Inferior parietal cortex (tissue), 1 donor: Measurements from ENCODE around the gene SPDYA.
A peak's percentile ranks its signal among the peaks of the same experiment; 100 is the strongest.
"Not testable (repeated sequence)": the region's sequence is repeated elsewhere in the genome, so short reads cannot be mapped to it uniquely, and the experiment has no call there.

ENCODE experiments used
- DNase-seq: peaks from one replicate; pipeline ENCODE4 v3.0.0-alpha.2; 2016; ENCODE audit errors: extremely low spot score

Gene SPDYA

DNA sequence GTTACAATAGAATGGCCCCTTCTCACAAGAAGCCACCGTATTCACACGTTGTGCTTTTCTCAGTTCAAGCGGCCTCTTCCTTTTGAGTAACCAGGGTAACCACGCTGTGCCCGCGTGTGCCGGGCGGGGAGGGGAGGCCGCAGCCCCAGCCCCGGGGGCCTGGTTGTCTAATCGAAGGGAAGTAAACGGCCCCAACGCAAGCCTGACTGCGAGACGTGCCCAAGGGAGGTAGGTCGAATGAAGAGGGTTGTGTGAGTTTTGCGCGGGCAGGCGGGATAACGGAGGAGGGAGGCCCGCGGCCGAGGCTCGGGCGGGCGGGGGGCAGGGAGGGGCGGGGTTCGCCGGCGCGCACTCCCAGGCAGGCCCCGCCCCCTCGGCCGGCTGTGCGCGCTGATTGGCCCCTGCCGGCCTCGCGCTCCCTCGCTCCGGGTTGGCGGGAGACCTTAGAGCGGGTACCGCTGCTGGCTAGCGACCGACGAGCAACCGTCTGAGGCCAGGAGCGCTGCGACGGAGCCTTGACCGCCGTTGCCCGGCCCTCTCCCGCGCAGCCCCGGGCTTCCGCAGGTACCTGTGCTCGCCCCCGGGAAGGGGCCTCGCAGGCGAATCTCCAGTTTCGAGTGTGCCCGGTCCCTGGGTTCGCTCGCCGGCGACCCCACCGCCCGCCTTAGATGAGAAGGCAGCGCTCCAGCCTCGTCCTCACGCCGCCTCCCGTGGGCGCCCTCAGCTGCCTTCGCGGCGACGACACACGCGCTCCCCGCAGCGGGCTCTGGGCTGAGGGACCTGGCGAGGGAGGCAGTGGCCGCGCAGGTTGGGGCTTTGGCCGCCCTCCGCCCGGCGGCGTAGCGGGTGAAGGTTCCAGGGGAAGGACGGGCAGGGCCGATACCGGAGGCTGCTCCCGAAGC lies at the start of gene SPDYA:
SPDYA (plus strand) TSS at position 451 of the 902 bp plus-strand sequence. CDS start 5,181 bp downstream, outside the sequence.
- no peak for DNase-seq

DNA sequence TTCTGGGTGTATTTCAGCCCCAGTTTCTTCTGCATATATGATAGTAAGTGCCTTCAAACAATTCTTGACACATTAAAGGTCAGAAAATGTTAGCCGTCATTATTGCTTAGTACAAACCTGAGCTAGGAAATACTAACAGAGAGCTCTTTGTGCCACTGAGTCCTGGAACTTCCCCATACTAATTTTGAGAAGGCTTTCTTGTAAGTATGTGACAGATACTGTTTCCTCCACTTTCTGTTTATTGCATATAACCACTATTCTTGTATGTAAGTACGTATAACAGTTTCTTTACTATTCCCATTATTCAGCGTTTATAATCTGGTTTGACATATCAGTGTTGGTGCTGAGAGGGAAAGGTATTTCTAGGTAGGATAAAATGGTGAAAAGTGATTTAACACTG lies 49.2 kb upstream of the SPDYA start:
- no peak for DNase-seq

DNA sequence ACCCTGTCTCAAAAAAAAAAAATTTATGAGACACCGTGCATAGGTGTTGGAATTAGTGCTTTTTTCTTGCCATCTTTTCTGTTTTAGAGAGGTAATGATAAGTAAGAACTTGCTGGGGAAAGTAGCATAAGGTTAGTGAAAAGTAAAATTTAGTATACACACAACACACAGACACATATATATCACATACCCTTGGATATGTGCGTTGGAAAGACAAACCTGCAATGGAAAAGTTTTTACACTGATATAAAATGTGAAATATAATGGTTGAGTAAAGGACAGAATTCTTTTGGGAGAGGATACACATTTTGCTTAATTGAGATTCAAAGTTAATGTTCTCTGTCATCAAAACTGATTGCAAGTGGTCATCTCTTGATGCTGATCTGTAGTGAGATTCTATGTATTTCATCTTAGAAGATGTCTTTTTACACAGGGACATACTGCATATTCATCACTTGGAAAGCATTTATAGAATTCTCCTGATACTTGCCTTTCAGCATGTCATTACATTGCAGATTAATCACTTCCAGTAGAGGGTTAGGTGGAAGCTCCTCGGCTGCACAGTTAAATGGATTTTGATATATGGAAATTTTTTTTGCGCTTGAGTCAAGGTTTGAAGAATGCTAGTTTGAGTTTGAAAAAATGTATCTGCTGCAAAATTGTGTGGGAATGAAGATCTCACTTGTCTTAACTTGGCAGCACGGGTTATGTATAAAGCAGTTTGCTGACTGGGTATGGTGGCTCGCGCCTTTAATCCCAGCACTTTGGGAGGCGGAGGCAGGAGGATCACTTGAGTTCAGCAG lies 45.5 kb upstream of the SPDYA start:
- no peak for DNase-seq

DNA sequence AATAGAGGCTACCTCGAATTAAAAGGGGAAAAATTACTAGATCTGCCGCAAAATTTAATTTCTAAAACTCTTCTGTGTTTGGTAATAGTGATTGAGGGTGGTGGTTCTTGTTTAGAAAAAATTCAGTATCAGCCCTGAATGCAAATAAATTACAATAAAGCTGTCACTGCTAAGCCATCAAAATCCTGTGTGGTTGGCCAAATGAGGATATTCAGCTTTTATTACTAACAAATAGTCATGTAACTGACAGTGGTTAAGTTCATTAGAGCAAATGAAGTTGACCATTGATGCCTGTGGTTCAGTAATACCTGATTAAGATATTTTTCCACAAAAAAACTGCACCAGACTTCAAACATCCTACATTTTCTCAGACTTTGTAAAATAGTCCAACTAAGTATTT lies 44.6 kb upstream of the SPDYA start:
- no peak for DNase-seq

DNA sequence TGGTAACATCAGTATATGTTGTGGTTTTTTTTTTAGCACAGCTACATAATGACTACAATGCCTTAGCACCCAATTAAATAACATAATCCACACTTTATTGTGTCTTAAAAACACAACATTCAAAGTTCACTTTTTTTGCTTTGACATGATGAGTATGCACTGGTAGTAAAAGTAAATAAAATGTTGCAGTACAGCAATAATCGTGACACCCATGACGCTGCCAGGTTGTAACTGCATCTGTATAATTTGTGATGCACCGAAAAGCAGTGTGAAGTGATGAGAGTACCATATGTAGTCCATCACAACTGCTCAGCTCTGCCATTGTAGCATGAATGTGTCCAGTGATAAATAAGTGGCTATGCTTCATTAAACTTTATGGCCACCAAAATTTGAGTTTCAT lies 43.3 kb upstream of the SPDYA start:
- no peak for DNase-seq

DNA sequence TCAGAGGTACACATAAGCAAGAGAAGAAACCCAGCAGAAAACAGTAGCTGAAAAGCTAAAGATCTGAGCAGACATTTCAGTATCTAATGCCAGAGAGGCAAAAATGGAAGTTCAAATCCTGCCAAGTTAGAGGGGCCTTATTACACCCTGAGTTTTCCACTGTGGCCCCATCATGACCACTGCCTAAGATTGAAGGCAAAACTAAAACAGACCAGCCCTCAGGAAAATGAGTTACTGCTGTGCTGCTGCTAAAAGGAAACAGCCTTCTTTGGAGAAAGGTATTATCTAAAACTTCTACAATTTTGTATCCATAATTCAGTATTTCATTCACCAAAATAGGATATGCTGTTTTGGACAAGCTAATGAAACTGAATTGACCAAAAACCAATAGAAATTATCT lies 42.2 kb upstream of the SPDYA start:
- DNase-seq: no peak

DNA sequence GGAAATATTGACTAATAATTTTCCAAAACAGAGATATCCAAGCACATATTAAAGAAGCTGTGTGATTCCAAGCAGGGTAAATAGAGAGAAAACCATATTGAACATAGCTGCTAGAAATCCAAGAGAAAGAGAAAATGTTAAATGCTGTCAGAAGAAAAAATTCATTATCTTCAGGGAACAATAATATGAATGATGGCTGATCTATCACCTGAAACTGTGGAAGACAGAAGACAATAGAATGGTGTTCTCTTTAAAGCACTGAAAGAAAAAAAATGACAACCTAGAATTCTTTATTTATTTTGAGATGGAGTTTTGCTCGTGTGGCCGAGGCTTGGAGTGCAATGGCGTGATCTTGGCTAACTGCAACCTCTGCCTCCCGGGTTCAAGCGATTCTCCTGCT lies 41.7 kb upstream of the SPDYA start:
- no peak for DNase-seq

DNA sequence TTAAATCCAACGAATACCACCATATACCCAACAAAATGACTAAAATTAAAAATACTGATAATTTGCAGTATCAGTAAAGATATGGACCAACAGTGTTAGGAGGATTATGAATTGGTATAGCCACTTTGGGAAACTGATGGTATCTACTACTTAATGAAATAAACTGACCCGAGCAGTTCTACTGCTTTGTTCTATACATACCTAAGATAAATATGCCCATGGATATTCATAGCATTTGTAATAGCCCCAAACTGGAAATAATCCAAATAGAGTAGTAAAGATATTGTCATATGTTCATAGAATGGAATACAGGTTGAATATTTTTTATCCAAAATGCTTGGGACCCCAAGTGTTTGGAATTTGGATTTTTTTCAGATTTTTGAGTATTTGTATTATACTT lies 38.3 kb upstream of the SPDYA start:
- DNase-seq: no peak

DNA sequence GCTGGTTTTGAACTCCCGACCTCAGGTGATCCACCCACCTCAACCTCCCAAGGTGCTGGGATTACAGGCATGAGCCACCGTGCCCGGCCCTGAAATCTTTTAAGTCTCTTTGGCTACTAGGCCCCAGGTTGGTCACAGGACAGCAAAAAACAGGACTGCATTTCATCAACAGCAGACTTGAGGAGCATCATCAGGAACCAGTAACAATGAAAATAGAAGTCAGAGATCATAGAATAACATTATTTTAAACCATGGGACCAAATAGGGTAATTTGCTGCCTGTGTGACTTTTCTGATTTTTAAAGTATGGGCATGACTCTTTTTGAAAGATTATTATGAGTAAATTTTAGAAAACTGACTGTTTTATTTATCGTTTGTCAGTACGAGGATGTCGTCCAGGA lies 34.2 kb upstream of the SPDYA start:
- no peak for DNase-seq

DNA sequence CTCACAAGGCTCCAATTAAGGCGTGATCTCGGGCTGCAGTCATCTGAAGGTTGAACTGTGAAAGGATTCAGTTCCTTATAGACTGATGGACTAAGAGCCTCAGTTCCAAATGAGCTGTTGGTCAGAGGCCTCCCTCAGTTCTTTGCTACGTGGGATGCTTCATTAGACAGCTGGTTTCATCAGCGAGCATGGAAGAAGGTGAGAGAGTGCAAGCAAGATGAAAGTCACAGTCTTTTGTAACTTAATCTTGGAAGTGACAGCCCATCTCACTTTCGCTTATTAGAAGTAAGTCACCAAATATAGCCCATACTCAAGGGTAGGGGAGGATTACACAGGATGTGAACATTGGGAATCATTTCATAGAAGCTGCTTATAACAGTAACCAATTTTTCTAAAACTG lies 32.2 kb upstream of the SPDYA start:
- DNase-seq: no peak

DNA sequence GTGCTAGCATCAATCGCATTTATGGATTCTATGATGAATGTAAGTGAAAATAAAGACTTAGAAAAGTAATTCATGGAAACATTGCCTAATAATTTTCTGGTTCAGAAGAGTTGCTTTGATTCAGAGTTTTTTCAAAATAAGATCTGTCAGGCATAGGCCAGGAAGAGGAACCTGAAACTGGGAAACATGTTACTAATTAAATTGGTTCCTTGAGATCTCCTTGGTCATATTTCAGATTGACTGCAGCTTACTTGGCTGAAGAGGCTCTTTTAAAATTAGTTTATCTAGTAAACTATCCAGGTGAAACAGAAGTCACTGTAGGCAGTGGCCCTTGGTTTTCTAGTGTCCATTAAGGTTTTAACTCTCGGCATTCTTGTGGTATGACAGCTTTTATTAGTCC lies 31.6 kb upstream of the SPDYA start:
- no peak for DNase-seq

DNA sequence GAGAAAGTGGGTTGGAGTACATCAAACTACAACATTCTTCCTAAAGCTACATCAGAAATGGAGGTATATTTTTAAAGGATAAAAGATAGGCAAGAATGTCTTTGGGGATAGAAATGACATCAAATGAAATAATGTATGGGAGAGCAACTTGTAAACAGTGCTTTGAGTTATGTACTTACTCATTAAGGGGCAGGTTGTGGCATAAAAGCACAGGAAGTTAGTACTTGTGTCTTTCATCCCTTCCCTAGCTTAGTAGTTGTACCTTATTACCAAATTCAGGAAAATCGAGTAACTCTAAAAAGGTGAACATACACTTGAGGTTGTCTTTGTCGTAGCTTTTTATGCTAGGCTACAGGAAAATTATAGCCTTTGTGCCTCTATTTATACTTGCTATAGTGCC lies 30.1 kb upstream of the SPDYA start:
- DNase-seq: no peak

DNA sequence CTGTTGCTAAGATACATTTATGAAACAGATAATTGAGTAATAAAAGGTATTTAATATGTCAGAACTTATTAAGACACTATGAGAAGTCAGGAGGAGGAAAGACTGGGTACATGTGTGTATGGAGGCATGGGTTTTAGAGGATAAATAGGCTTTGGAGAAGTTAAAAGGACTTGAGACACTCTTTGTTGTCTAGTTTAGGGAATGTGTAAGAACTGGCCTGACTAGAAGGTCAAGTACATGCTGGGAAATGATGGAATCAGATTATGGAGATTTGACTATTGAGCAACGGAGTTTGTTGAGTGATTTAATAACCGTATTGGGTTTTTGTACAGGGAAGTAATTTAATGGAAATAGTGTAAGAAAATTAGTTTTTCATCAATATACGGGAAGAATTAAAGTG lies 28.2 kb upstream of the SPDYA start:
- DNase-seq: no peak

DNA sequence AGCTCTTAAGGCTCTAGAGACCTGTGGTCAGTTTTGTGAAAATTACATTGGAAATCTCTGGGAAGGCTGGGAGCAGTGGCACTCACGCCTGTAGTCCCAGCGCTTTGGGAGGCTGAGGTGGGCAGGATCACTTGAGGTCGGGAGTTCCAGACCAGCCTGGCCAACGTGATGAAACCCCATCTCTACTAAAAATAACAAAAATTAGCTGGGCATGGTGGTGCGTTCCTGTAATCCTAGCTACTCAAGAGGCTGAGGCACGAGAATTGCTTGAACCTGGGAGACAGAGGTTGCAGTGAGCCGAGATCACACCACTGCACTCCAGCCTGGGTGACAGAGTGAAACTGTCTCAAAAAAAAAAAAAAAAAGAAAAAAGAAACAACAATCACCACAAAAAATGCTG lies 26.1 kb upstream of the SPDYA start:
- DNase-seq: not testable (repeated sequence)

DNA sequence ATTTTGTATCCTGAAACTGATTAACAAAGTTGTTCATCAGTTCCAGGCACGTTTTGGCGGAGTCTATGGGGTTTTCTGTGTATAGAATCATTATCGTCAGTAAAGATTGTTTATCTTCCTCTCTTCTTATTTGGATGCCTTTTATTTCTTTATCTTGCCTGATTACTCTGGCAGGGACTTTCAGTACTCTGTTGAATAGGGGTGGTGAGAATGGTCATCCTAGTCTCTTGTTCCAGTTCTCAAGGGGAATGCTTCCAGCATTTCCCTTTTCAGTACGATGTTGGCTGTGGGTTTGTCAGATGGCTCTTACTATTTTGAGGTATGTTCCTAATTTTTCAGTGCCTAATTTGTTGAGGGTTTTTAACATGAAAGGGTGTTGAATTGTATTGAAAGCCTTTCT lies 14.0 kb upstream of the SPDYA start:
- DNase-seq: no peak

DNA sequence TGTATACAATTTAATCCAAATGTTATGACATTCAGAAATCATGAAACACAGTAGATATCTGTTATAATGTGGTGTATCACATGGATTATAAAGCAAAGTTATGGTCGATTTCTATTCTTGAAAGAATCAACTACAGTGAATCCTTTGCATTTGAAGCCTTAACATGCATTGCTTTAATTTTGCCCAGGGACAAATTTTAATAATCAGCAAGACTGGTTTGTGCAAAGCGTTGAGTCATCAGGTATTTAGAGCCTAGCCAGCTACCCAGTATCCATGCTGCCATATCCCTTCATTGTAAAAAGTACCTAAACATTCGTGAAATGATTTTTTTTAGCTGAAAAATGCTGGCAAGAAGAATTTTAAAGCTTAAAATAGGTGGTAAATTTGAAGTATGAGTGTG lies 8.9 kb upstream of the SPDYA start:
- DNase-seq: no peak

DNA sequence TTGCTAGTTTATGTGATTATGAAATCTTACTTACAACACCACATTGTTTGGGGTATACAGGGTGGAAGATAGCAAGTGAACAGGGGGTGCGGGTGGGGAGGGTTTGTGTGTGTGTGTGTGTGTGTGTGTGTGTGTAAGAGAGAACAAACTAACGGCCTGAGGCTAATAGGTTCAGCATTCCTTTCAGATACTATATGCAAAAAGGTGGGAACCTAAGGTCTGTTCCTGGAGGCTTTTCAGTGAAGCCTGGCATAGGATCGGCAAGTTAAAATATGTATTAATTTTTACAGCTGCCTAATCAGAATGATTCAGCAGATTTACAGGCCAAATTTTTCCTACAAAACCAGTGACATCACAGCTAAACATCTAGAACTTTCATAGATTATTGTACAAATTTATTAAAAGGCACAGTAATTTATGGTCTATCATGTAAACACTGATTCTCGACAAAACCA lies 7.6 kb upstream of the SPDYA start:
- no peak for DNase-seq

DNA sequence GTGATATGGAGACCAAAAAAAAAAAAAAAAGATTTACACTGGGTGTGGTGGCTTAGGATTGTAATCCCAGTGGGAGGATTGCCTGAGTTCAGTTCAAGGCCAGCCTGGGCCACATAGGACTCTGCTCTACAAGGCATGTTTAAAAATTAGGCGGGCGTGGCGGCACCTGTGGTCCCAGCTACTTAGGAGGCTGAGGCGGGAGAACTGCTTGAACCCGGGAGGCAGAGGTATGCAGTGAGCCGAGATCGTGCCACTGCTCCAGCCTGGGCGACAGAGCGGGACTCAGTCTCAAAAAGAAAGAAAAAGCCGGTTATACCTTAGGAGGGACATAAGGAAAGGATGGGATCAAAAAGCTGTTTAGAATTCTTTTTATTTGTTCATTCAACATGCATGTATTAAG lies 707 bp upstream of the SPDYA start:
- no peak for DNase-seq

DNA sequence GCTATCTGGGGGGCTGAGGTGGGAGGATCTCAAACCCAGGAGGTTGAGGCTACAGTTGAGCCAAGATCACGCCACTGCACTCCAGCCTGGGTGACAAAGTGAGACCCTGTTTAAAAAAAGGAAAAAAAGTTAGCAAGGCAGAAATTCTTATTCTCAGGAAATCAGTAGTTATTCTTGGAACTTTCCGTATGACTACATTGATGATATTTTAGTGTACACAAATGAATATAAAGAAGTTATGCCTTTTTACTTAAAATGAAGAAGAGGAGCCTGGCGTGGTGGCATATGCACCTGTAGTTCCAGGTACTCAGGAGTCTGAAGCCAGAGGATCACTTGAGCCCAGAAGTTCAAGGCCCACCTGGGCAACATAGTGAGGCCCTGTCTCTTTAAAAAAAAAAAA lies 7.4 kb downstream of the SPDYA start:
- DNase-seq: no peak

DNA sequence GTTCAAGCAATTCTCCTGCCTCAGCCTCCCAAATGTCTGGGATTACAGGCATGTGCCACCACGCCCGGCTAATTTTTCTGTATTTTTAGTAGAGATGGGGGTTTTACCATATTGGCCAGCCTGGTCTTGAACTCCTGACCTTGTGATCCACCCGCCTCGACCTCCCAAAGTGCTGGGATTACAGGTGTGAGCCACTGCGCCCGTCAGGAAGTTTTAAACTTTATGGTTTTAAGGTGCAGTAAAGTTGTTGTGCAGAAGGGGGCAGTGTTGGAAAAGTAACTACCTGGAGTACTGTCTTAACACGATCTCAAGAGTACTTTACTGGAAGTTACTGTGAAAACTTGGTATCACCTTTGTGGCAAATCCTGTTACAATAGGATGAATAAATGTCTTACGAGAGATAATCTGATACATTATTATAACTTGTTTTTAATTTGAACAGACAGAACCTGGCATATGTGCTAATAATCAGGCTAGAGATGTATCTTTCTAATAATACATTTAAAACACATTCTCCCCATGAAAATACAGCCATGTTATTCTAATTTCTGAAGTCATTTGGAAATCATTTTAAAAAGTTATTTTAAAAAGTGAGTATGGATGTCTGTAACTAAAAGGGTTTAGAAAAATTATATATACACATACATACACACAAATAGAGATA lies 10.8 kb downstream of the SPDYA start:
- peak; percentile 75 for DNase-seq

DNA sequence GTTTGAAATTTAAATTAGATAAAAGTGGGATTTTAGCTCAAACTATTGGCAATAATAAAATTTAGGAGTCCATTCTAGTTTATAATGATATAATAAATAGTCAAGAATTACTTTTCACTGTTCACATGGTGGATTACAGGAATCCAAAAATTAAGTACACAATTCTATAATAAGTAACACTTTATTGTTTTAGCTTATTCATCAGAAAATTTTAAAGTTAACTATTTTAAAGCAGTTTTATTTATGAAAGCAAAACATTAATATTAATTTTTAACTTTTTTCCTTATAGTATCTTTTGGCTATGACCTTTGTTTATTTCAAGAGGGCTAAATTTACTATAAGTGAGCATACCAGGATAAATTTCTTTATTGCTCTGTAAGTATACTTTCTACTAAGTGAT lies 11.4 kb downstream of the SPDYA start:
- DNase-seq: no peak

DNA sequence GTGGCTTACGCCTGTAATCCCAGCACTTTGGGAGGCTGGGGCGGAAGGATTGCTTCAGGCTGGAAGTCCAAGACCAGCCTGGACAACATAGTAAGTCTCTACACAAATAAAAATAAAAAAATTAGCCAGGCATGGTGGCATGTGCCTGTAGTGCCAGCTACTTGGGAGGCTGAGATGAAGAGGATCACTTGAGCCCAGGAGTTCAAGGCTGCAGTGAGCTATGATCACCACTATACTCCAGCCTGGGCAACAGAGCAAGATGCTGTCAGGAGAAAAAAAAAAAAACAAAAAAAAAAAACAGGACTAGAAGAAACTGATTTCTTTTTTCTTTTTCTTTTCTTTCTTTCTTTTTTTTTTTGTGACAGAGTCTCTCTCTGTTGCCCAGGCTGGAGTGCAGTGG lies 13.6 kb downstream of the SPDYA start:
- no peak for DNase-seq
